Measurements from ENCODE around the gene FAM3A. TPM values are rescaled to one million over a fixed set of nuclear protein-coding genes. Genes with fewer than 3 reads are reported as not detected.
"Not testable (repeated sequence)": the region's sequence is repeated elsewhere in the genome, so short reads cannot be mapped to it uniquely, and the experiment has no call there.

FAM3A gene
- total and polyA plus RNA-seq, 8 donors = 27.1 to 45.3 (median 34.8) TPM

- Histone ChIP-seq H3K27me3 (no peaks in the 10 kb centered on the region), H3K4me1 (no peaks in the 10 kb centered on the region), H3K27ac (no peak overlapping the region), H3K9me3 (no peaks in the 10 kb centered on the region), H3K4me3 (no peak overlapping the region), H3K36me3 (peaks cover 0 to 27% of the 10 kb centered on the region in 2 donors)
- no peak for DNase-seq
- TF ChIP-seq CTCF (IDR thresholded peaks at IDR 0.05) = no peak
- intact Hi-C loops (cut with DNase I) = no loop called here
- no peak for ATAC-seq
These were observed 13.0 kb downstream of the FAM3A start for GRCh38 chrX:154502989-154503388.

- ATAC-seq (no peak), DNase-seq (no peak)
- Histone ChIP-seq H3K36me3 (peaks cover 0 to 18% of the 10 kb centered on the region in 2 donors), H3K4me1 (peaks cover 0 to 5% of the 10 kb centered on the region in 2 donors), H3K4me3 (no peak overlapping the region), H3K9me3 (no peaks in the 10 kb centered on the region), H3K27ac (no peak overlapping the region), H3K27me3 (no peaks in the 10 kb centered on the region)
- intact Hi-C loops (cut with DNase I) = no loop called here
- no peak for TF ChIP-seq CTCF (IDR thresholded peaks at IDR 0.05)
These were observed 13.9 kb downstream of the FAM3A start for GRCh38 chrX:154502098-154502497.

GRCh38 chrX:154501423-154501822 lies 14.6 kb downstream of the FAM3A start:
- H3K4me3 ChIP-seq; ATAC-seq; intact Hi-C loops (cut with DNase I): not testable (repeated sequence)

GRCh38 chrX:154496591-154497137 lies 19.4 kb downstream of the FAM3A start:
- intact Hi-C loops (cut with DNase I); H3K9me3 ChIP-seq; H3K27me3 ChIP-seq; H3K36me3 ChIP-seq; H3K27ac ChIP-seq; ATAC-seq; H3K4me3 ChIP-seq; H3K4me1 ChIP-seq; DNase-seq: not testable (repeated sequence)

More at GRCh38 chrX:154501423-154501822, 14.6 kb downstream of the FAM3A start:
- peaks cover 0 to 12% of the 10 kb centered on the region in 2 donors for H3K36me3 ChIP-seq
- H3K27me3 ChIP-seq, H3K9me3 ChIP-seq, H3K4me1 ChIP-seq, DNase-seq, H3K27ac ChIP-seq: not testable (repeated sequence)

GRCh38 chrX:154495472-154495922 lies 20.5 kb downstream of the FAM3A start:
- ATAC-seq (no peak), DNase-seq (no peak)
- H3K36me3 ChIP-seq = no peaks in the 10 kb centered on the region
- TF ChIP-seq CTCF (IDR thresholded peaks at IDR 0.05) = no peak
- peaks cover 0 to 6% of the 10 kb centered on the region in 2 donors for H3K4me1 ChIP-seq
- intact Hi-C loops (cut with DNase I) = no loop called here
- no peaks in the 10 kb centered on the region for H3K27me3 ChIP-seq
- H3K9me3 ChIP-seq = no peaks in the 10 kb centered on the region
- no peak overlapping the region for H3K27ac ChIP-seq
- H3K4me3 ChIP-seq = no peak overlapping the region

GRCh38 chrX:154494715-154495114 lies 21.3 kb downstream of the FAM3A start:
- ATAC-seq (no peak), DNase-seq (no peak)
- no peaks in the 10 kb centered on the region for H3K27me3 ChIP-seq
- TF ChIP-seq CTCF (IDR thresholded peaks at IDR 0.05) = no peak
- H3K9me3 ChIP-seq = no peaks in the 10 kb centered on the region
- no peak overlapping the region for H3K27ac ChIP-seq
- no peak overlapping the region for H3K4me3 ChIP-seq
- H3K36me3 ChIP-seq = no peaks in the 10 kb centered on the region
- H3K4me1 ChIP-seq = peaks cover 0 to 6% of the 10 kb centered on the region in 2 donors
- intact Hi-C loops (cut with DNase I) = no loop called here
